GM19455 (cell line): Measurements from ENCODE around the gene CCNA2.

Source experiments
- ATAC-seq: cut with Tn5 transposase; IDR thresholded peaks from one replicate; pipeline ENCODE4 v1.9.1; 2021; ENCODE audit not compliant: unreplicated experiment

The CCNA2 gene

GRCh38 chr4:121776610-121777401 lies 46.9 kb downstream of the CCNA2 start:
- ATAC-seq, result no peak

- no peak for ATAC-seq
Observed at GRCh38 chr4:121773883-121774282, 49.8 kb downstream of the CCNA2 start.

GRCh38 chr4:121771869-121772268 lies 51.8 kb downstream of the CCNA2 start:
- ATAC-seq, result no peak

- ATAC-seq, result no peak
Observed at GRCh38 chr4:121769341-121769740, 54.3 kb downstream of the CCNA2 start.

- no peak for ATAC-seq
Observed at GRCh38 chr4:121767166-121767565, 56.5 kb downstream of the CCNA2 start.
